Tibial nerve (tissue), 4 donors: ENCODE measurements around the gene OPCML. TPM values are rescaled to one million over a fixed set of nuclear protein-coding genes. Genes with fewer than 3 reads are reported as not detected.

ENCODE experiments used
- DNase-seq, 2 donors: peaks; one replicate each; pipeline ENCODE4 v3.0.0-alpha.2; 2019; ENCODE audit warnings: low spot score in 2 of 2
- H3K27ac ChIP-seq, 4 donors: fragments of 200-600 bp; sonication (generic) in 3 of 4; one replicate each; pipeline ENCODE4 v1.5.1; 2017 to 2019; ENCODE audit warnings: mild to moderate bottlenecking in 1 of 4
- H3K27me3 ChIP-seq, 2 donors: fragments of 200-600 bp; sonication (generic) in 1 of 2; one replicate each; pipeline versions ENCODE4 v1.5.1 to v1.6.0; 2017 to 2019
- H3K36me3 ChIP-seq, 3 donors: fragments of 200-600 bp; sonication (generic); one replicate each; pipeline ENCODE4 v1.5.1; 2018 to 2019
- H3K4me1 ChIP-seq, 4 donors: fragments of 200-600 bp; sonication (generic) in 3 of 4; one replicate each; pipeline ENCODE4 v1.5.1; 2017 to 2019
- H3K4me3 ChIP-seq, 4 donors: fragments of 200-600 bp; sonication (generic) in 3 of 4; one replicate each; pipeline ENCODE4 v1.5.1; 2017 to 2019; ENCODE audit warnings: mild to moderate bottlenecking in 1 of 4, moderate library complexity in 1 of 4
- H3K9me3 ChIP-seq, 4 donors: fragments of 200-600 bp; sonication (generic) in 3 of 4; one replicate each; pipeline ENCODE4 v1.5.1; 2017 to 2019
- CTCF ChIP-seq, 5 experiments: fragments of 200-600 bp in 3 of 5; fragments of 450-650 bp in 2 of 5; sonication (generic) in 3 of 5; IDR thresholded peaks; one replicate each; pipeline ENCODE4 v1.5.1; 2016 to 2019; ENCODE audit warnings: antibody characterized with exemption in 5 of 5, mild to moderate bottlenecking in 3 of 5, moderate library complexity in 2 of 5
- EP300 ChIP-seq, 2 donors: sonication (generic); formaldehyde crosslinking; IDR thresholded peaks; one replicate each; pipeline ENCODE4 v1.6.1; 2017; ENCODE audit warnings: antibody characterized with exemption in 2 of 2, mild to moderate bottlenecking in 1 of 2
- POLR2A ChIP-seq, 2 donors: fragments of 450-650 bp; IDR thresholded peaks; one replicate each; pipeline ENCODE4 v1.6.1; 2017; ENCODE audit warnings: antibody characterized with exemption in 2 of 2, mild to moderate bottlenecking in 2 of 2, moderate library complexity in 2 of 2
- WGBS, 2 donors: methylation state at CpG; one replicate each; pipeline ENCODE4 v1.1.5; 2018; 5-methylcytosine and 5-hydroxymethylcytosine counted together
- small RNA-seq: library from RNA; depleted of rRNA; stranded (forward); fragments of <200 nt; gene quantifications from one replicate; pipeline ENCODE3, GENCODE V24; 2016
- total RNA-seq, 4 donors: library from RNA; depleted of rRNA; stranded (reverse); fragments of >200 nt; gene quantifications; one replicate each; pipeline ENCODE4 v1.1.0, GENCODE V29; 2016

The OPCML gene
- total RNA-seq, 4 donors from 2014 or later: 1.0 to 10.8 (median 1.9) TPM

- Histone ChIP-seq H3K27ac (no peak overlapping the region), H3K9me3 (peaks cover 0 to 3% (median 0%) of the 10 kb centered on the region in 4 donors), H3K4me3 (no peak overlapping the region), H3K27me3 (no peaks in the 10 kb centered on the region), H3K4me1 (no peaks in the 10 kb centered on the region), H3K36me3 (no peaks in the 10 kb centered on the region)
- WGBS, 2 donors: 92 to 95% methylated on average over 3 of the region's 3 CpGs
- DNase-seq: no peak
- TF ChIP-seq CTCF (IDR thresholded peaks at IDR 0.05) (no peak), POLR2A (IDR thresholded peaks at IDR 0.05) (no peak), EP300 (IDR thresholded peaks at IDR 0.05) (no peak)
Measured at GRCh38 chr11:132367293-132367692, 1165.0 kb downstream of the OPCML start.

- TF ChIP-seq POLR2A (IDR thresholded peaks at IDR 0.05): no peak
- TF ChIP-seq EP300 (IDR thresholded peaks at IDR 0.05): no peak
- no peak for TF ChIP-seq CTCF (IDR thresholded peaks at IDR 0.05)
- H3K27me3 ChIP-seq: no peaks in the 10 kb centered on the region
- DNase-seq: no peak
- H3K36me3 ChIP-seq: no peaks in the 10 kb centered on the region
- H3K27ac ChIP-seq: no peak overlapping the region
- no peaks in the 10 kb centered on the region for H3K4me1 ChIP-seq
- H3K4me3 ChIP-seq: no peak overlapping the region
- H3K9me3 ChIP-seq: peaks cover 0 to 7% (median 0%) of the 10 kb centered on the region in 4 donors
- WGBS, 2 donors: 94 to 95% methylated on average over 3 of the region's 3 CpGs
Measured at GRCh38 chr11:132365650-132366049, 1166.7 kb downstream of the OPCML start.

Small RNAs within 50 kb of the gene (small RNA-seq; reads per million reads assigned to genes)
- not detected for gene RF00026
